ENCODE data around the gene IFI27L2. TPM values are rescaled to one million over a fixed set of nuclear protein-coding genes. Genes with fewer than 3 reads are reported as not detected.

Gene IFI27L2
- total RNA-seq, 1 experiment from 2014 or later: 4.7 TPM

- Mint-ChIP-seq H3K4me1 (ENCODE audit: low read depth, unreplicated experiment) (no peaks in the 10 kb centered on the region), H3K36me3 (ENCODE audit: insufficient read depth, unreplicated experiment) (no peaks in the 10 kb centered on the region), H3K4me3 (ENCODE audit: unreplicated experiment) (no peak overlapping the region), H3K27ac (ENCODE audit: unreplicated experiment) (no peak overlapping the region), H3K27me3 (ENCODE audit: insufficient read depth, unreplicated experiment) (peaks cover 11% of the 10 kb centered on the region), H3K9me3 (ENCODE audit: unreplicated experiment) (no peaks in the 10 kb centered on the region)
- ChIA-PET POLR2A (no interaction called here), CTCF (no interaction called here)
- no peaks in the 10 kb centered on the region for H3K9me3 ChIP-seq
- intact Hi-C loops (cut with micrococcal nuclease; ENCODE audit: unreplicated experiment): no loop called here
- H3K36me3 ChIP-seq (ENCODE audit: control insufficient read depth, insufficient read depth, low read length): no peaks in the 10 kb centered on the region
- no peaks in the 10 kb centered on the region for H3K27me3 ChIP-seq (replicated peaks; ENCODE audit: control insufficient read depth, insufficient read depth, low read length)
- BruUV-seq (replicated peaks): no TSS peak
- TF ChIP-seq, protein P1, sequence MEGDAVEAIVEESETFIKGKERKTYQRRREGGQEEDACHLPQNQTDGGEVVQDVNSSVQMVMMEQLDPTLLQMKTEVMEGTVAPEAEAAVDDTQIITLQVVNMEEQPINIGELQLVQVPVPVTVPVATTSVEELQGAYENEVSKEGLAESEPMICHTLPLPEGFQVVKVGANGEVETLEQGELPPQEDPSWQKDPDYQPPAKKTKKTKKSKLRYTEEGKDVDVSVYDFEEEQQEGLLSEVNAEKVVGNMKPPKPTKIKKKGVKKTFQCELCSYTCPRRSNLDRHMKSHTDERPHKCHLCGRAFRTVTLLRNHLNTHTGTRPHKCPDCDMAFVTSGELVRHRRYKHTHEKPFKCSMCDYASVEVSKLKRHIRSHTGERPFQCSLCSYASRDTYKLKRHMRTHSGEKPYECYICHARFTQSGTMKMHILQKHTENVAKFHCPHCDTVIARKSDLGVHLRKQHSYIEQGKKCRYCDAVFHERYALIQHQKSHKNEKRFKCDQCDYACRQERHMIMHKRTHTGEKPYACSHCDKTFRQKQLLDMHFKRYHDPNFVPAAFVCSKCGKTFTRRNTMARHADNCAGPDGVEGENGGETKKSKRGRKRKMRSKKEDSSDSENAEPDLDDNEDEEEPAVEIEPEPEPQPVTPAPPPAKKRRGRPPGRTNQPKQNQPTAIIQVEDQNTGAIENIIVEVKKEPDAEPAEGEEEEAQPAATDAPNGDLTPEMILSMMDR (IDR thresholded peaks at IDR 0.05; ENCODE audit: insufficient read depth in 1 of 2, low read depth in 1 of 2, low read length in 1 of 2, severe bottlenecking in 1 of 2, unreplicated experiment in 1 of 2): no peak
- H3K4me1 ChIP-seq: no peaks in the 10 kb centered on the region
- no peak overlapping the region for H3K4me3 ChIP-seq (ENCODE audit: low read depth, low read length)
- no peak for DNase-seq
Observed at GRCh38 chr14:94145902-94146527, 16.6 kb upstream of the IFI27L2 start.

- ChIA-PET POLR2A (no interaction called here), CTCF (no interaction called here)
- intact Hi-C loops (cut with micrococcal nuclease; ENCODE audit: unreplicated experiment): no loop called here
- H3K36me3 Mint-ChIP-seq (ENCODE audit: insufficient read depth, unreplicated experiment): no peaks in the 10 kb centered on the region
- no peak overlapping the region for H3K27ac Mint-ChIP-seq (ENCODE audit: unreplicated experiment)
- H3K4me1 Mint-ChIP-seq (ENCODE audit: low read depth, unreplicated experiment): no peaks in the 10 kb centered on the region
- H3K27me3 ChIP-seq (replicated peaks; ENCODE audit: control insufficient read depth, insufficient read depth, low read length): no peaks in the 10 kb centered on the region
- H3K9me3 ChIP-seq: no peaks in the 10 kb centered on the region
- no peak for DNase-seq
- no TSS peak for BruUV-seq (replicated peaks)
- no peaks in the 10 kb centered on the region for H3K9me3 Mint-ChIP-seq (ENCODE audit: unreplicated experiment)
- H3K4me3 ChIP-seq (ENCODE audit: low read depth, low read length): no peak overlapping the region
- no peaks in the 10 kb centered on the region for H3K36me3 ChIP-seq (ENCODE audit: control insufficient read depth, insufficient read depth, low read length)
- no peaks in the 10 kb centered on the region for H3K4me1 ChIP-seq
- peaks cover 9% of the 10 kb centered on the region for H3K27me3 Mint-ChIP-seq (ENCODE audit: insufficient read depth, unreplicated experiment)
- TF ChIP-seq, protein P1 (IDR thresholded peaks at IDR 0.05; ENCODE audit: insufficient read depth in 1 of 2, low read depth in 1 of 2, low read length in 1 of 2, severe bottlenecking in 1 of 2, unreplicated experiment in 1 of 2): no peak
- H3K4me3 Mint-ChIP-seq (ENCODE audit: unreplicated experiment): no peak overlapping the region
Observed at GRCh38 chr14:94144765-94145164, 15.4 kb upstream of the IFI27L2 start.

DNA sequence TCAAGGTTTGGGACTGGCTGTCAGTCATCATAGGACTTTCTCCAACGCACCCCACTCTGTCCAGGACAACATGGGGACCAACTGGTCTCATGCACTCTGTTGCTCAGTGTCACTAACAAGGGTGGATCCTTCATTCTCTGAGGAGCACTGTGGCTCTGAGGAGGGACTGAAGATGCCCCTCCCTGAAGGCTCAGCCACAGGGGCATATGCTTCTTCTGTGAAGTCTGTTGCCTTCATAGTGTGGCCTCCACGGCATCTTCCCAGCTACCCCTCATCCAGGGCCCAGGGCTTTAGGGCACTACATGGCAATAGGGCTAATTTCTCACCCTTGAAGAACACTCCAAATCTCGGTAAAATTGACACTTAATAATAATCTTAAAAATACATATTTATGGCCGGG lies 14.3 kb upstream of the IFI27L2 start:
- Mint-ChIP-seq H3K4me3 (ENCODE audit: unreplicated experiment) (no peak overlapping the region), H3K4me1 (ENCODE audit: low read depth, unreplicated experiment) (no peaks in the 10 kb centered on the region), H3K27me3 (ENCODE audit: insufficient read depth, unreplicated experiment) (peaks cover 8% of the 10 kb centered on the region), H3K27ac (ENCODE audit: unreplicated experiment) (no peak overlapping the region), H3K36me3 (ENCODE audit: insufficient read depth, unreplicated experiment) (no peaks in the 10 kb centered on the region), H3K9me3 (ENCODE audit: unreplicated experiment) (no peaks in the 10 kb centered on the region)
- TF ChIP-seq, protein P1 (IDR thresholded peaks at IDR 0.05; ENCODE audit: insufficient read depth in 1 of 2, low read depth in 1 of 2, low read length in 1 of 2, severe bottlenecking in 1 of 2, unreplicated experiment in 1 of 2): no peak
- Histone ChIP-seq H3K4me1 (no peaks in the 10 kb centered on the region), H3K27me3 (replicated peaks; ENCODE audit: control insufficient read depth, insufficient read depth, low read length) (no peaks in the 10 kb centered on the region), H3K36me3 (ENCODE audit: control insufficient read depth, insufficient read depth, low read length) (no peaks in the 10 kb centered on the region), H3K9me3 (no peaks in the 10 kb centered on the region), H3K4me3 (ENCODE audit: low read depth, low read length) (no peak overlapping the region)
- BruUV-seq (replicated peaks): no TSS peak
- no peak for DNase-seq
- intact Hi-C loops (cut with micrococcal nuclease; ENCODE audit: unreplicated experiment): no loop called here
- ChIA-PET CTCF (interaction anchor here (0.7 kb wide), 1 partner anchor 207 kb away, joined by 3 read pairs; no protein-coding TSS in a partner anchor), POLR2A (no interaction called here)
